Measurements from ENCODE around the gene FOXA3.
A peak's percentile ranks its signal among the peaks of the same experiment; 100 is the strongest.

The FOXA3 gene

GRCh38 chr19:45817010-45817724 is 47.0 kb upstream of the FOXA3 start:
- ATAC-seq = peak; percentile 92
- TF ChIP-seq ZNF8 (CRISPR knock-in tag; IDR thresholded peaks at IDR 0.05) = no peak
- no peak for TF ChIP-seq ESRRG (CRISPR knock-in tag; IDR thresholded peaks at IDR 0.05)
- no peak for TF ChIP-seq TCF4 (CRISPR knock-in tag; IDR thresholded peaks at IDR 0.05; ENCODE audit: borderline replicate concordance)
- TF ChIP-seq ZFP30 (CRISPR knock-in tag; IDR thresholded peaks at IDR 0.05) = no peak
- TF ChIP-seq BACH2 (CRISPR knock-in tag; IDR thresholded peaks at IDR 0.05; ENCODE audit: borderline replicate concordance) = no peak
- TF ChIP-seq POU6F1 (CRISPR knock-in tag; IDR thresholded peaks at IDR 0.05; ENCODE audit: borderline replicate concordance, low read depth) = no peak
- TF ChIP-seq OSR1 (CRISPR knock-in tag; IDR thresholded peaks at IDR 0.05) = no peak

GRCh38 chr19:45817725-45818301 is 46.3 kb upstream of the FOXA3 start:
- peak; percentile 8; the same call in 2 of the 3 replicates for ATAC-seq
- TF ChIP-seq ZNF70 (CRISPR knock-in tag; IDR thresholded peaks at IDR 0.05) (no peak), ZFP3 (CRISPR knock-in tag; IDR thresholded peaks at IDR 0.05) (no peak), ZFP30 (CRISPR knock-in tag; IDR thresholded peaks at IDR 0.05) (no peak), RARB (CRISPR knock-in tag; IDR thresholded peaks at IDR 0.05) (no peak), SNAI2 (CRISPR knock-in tag; IDR thresholded peaks at IDR 0.05) (no peak), TCF4 (CRISPR knock-in tag; IDR thresholded peaks at IDR 0.05; ENCODE audit: borderline replicate concordance) (no peak), OSR1 (CRISPR knock-in tag; IDR thresholded peaks at IDR 0.05) (no peak), TSHZ2 (CRISPR knock-in tag; IDR thresholded peaks at IDR 0.05) (no peak)
- TF ChIP-seq, protein P1, sequence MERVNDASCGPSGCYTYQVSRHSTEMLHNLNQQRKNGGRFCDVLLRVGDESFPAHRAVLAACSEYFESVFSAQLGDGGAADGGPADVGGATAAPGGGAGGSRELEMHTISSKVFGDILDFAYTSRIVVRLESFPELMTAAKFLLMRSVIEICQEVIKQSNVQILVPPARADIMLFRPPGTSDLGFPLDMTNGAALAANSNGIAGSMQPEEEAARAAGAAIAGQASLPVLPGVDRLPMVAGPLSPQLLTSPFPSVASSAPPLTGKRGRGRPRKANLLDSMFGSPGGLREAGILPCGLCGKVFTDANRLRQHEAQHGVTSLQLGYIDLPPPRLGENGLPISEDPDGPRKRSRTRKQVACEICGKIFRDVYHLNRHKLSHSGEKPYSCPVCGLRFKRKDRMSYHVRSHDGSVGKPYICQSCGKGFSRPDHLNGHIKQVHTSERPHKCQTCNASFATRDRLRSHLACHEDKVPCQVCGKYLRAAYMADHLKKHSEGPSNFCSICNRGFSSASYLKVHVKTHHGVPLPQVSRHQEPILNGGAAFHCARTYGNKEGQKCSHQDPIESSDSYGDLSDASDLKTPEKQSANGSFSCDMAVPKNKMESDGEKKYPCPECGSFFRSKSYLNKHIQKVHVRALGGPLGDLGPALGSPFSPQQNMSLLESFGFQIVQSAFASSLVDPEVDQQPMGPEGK (CRISPR knock-in tag; IDR thresholded peaks at IDR 0.05; ENCODE audit: borderline replicate concordance) = no peak

DNA sequence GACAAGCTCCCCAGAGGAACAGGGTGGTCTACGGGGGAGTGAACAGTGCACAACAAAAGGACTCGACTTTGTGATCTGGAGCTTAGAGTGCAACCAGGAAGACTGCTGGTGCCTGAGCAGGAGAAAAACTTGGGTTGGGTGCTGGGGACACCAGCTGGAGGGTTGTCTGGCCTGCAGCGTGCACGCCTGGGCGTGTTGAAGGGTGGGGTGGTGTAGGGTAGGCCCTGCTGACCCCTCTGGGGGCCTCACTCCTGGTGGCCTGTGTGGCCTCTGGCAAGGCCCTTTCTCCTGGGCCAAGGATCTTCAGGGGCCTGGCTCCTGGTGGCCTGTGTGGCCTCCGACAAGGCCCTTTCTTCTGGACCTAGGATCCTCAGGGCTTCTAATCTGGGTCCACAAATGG is 44.4 kb upstream of the FOXA3 start:
- no peak for ATAC-seq
- TF ChIP-seq, protein P1 (CRISPR knock-in tag; IDR thresholded peaks at IDR 0.05; ENCODE audit: borderline replicate concordance) = no peak
- TF ChIP-seq ARNTL (CRISPR knock-in tag; IDR thresholded peaks at IDR 0.05; ENCODE audit: borderline replicate concordance, low read depth) (no peak), ZFP30 (CRISPR knock-in tag; IDR thresholded peaks at IDR 0.05) (no peak), PPARA (CRISPR knock-in tag; IDR thresholded peaks at IDR 0.05; ENCODE audit: borderline replicate concordance) (no peak)

DNA sequence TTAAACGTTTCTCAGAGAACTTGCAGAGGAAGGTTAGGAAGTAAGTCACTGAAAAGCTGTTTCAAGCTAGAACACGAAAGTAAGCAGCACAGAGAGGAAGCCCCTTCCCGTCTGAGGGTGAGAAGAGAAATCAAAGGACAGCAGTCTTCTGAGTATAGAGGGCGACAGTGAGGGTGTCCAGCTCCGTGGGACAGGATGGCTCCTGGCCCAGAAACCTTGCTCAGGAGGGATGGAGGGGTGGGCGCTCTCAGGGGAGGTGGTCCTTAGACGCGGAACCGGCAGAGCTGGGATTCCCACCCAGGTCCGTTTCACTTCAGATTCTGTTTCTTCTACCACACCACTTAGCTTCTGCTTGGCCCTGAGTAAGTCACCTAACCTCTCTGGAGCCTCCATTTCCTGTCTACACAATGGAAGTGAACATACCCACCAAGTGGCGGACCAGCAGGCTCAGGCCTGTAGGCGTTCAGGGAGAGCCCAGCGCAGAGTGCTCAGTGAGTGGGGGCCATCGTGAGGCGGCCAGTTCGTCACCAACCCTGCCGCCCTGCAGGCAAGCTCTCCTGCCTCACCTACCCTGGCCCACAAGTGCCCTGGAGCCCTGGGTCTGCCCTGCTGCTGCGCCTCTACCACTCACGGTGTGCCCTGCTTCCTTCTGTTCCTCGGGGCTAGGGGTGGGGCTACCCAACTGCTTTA is 43.6 kb upstream of the FOXA3 start:
- no peak for ATAC-seq
- TF ChIP-seq TOX (CRISPR knock-in tag; IDR thresholded peaks at IDR 0.05; ENCODE audit: borderline replicate concordance) (no peak), RARB (CRISPR knock-in tag; IDR thresholded peaks at IDR 0.05) (no peak), CSDC2 (CRISPR knock-in tag; IDR thresholded peaks at IDR 0.05) (no peak), ESRRG (CRISPR knock-in tag; IDR thresholded peaks at IDR 0.05) (no peak)
- TF ChIP-seq, protein P1 (CRISPR knock-in tag; IDR thresholded peaks at IDR 0.05; ENCODE audit: borderline replicate concordance) = no peak
